SKM-1 treated with dmso at 0.1 percent for 144 hours (cell line): ENCODE measurements around the gene GNA15.
A peak's percentile ranks its signal among the peaks of the same experiment; 100 is the strongest.

Source experiments
- DNase-seq: peaks from one replicate; lab custom pipeline; 2025; ENCODE audit not compliant: unreplicated experiment; lab: John Stamatoyannopoulos, UW

Gene GNA15

DNA sequence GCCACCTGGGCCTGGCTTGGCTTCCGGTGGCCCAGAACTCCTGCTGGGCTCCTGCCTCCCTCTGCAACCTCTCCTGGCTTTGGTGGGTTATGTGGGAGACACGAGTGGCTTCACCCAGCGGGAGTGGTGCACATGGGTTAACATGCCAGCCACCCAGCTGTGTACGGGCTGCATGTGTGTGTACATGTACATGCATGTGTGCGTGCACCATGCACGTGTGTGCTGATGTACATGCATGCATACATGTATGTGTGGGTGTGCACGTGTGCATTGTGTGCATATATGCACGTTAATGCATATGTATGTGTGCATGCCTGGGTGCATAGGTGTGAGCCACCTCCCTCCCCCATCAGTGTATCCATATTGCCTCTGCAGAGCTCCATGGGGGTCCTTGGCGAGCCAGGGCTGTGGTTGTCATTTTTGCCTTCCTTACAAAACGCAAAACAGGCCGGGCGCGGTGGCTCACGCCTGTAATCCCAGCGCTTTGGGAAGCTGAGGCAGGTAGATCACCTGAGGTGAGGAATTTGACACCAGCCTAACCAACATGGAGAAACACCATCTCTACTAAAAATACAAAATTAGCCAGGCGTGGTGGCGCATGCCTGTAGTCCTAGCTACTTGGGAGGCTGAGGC is 29.2 kb upstream of the GNA15 start:
- DNase-seq, result no peak

DNA sequence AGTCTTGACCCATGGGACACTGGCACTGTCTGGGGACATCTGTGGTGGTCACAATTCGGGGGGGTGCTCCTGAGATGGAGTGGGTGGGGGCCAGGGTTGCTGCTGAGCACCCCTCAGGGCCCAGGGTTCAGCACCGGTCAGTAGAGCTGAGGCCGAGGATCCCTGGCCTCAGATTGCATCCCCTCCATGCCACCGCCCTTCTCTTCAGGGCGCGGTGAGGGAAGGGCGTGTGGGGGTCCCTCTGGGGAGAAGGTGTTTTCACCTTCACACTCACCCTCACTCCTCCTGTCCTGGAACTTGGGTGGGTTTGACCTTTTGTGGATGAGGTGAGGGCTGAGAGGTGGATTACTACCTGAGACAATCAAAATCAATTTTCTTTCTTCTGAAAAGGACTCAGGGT is 28.2 kb upstream of the GNA15 start:
- DNase-seq, result no peak

DNA sequence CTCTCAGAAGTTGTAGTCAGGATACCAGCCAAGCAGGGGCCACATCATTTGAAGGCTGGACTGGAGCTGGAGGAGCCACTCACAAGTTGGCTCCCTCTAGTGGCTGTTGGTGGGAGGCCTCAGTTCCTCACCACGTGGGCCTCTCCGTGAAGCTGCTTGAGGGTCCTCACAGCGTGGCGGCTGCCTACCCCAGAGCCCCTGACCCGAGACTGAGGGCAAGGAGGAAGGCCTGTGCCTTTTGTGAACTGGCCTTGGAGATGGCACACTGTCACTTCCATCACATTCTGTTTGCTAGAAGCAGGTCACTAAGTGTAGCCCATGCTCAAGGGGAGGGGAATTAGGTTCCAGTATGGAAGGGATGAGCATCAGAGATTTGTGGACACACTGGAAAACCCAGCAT is 27.1 kb upstream of the GNA15 start:
- peak; percentile 50 for DNase-seq

DNA sequence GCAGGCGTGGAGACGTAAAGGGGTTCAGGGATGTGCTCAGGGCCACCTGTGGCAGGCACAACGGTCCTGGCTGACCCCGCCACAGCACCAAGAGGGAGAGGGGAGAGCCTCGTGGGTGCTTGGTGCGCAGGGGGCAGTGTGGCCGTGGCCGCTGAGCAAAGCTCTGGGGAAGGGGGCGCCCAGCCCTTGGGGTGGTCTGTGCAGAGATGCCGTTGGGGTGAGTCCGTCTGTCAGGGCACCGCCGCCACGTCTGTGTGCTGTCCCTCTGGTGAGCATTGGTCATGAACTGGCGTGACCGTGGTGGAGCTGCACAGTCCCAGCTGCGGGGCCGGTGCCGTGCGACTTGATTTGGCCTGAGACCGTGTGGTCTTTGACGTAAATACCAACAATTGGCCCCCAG is 26.3 kb upstream of the GNA15 start:
- no peak for DNase-seq

DNA sequence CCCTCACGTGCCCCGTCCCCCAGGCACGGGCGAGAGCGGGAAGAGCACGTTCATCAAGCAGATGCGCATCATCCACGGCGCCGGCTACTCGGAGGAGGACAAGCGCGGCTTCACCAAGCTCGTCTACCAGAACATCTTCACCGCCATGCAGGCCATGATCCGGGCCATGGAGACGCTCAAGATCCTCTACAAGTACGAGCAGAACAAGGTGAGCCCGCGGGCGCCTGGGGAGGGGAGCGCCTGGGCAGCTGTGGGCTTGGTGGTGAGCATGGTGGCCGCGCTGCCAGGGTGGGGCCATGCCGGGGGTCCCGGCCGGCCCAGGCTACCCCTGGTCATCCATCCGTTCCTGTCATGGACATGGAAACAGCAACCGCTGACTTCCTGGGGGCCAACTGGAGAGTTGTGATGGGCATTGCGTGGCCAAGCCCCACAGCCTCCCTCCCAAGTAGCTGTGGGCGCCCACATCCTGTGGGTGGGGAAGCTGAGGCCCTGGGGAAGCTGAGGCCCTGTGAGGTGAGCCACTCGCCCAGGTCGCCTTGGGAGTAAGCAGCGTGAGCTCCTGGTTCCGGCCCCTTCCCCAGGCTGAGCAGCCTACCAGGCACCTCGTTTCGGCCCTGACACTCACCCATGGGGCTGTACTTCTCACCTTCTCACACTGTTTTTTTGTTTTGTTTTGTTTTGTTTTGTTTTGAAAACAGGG is 25.6 kb upstream of the GNA15 start:
- DNase-seq, result peak; percentile 30

DNA sequence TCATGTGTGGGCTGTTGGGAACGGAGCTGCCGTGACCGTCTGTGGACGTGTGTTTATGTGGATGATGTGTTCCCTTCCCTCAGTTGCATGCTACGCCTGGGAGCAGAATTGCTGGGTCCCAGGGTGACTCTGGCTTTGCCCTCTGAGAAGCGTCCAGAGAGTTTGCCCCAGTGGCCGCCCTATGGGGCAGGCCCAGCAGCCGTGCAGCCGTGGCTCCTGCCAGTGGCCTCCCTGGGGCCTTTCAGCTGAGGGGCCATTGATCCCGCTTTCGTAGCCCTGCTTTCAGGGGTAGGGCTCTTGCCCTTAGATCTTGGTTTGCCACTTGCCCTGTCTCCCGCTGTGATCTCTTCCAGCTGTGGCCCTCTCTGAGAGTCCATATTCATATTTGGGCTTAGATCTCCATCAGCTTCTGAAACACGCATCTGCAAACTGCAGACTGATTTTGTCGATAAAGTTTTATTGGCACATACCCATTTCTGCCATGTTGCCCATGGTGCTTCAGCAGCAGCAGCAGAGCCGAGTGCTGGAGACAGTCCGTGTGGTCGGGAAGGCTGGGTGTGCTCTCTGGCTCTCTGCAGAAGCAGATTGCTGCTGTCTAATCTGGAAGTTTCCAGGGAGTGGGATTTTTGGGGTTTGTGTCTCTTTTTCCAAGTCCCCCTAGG is 24.1 kb upstream of the GNA15 start:
- no peak for DNase-seq

DNA sequence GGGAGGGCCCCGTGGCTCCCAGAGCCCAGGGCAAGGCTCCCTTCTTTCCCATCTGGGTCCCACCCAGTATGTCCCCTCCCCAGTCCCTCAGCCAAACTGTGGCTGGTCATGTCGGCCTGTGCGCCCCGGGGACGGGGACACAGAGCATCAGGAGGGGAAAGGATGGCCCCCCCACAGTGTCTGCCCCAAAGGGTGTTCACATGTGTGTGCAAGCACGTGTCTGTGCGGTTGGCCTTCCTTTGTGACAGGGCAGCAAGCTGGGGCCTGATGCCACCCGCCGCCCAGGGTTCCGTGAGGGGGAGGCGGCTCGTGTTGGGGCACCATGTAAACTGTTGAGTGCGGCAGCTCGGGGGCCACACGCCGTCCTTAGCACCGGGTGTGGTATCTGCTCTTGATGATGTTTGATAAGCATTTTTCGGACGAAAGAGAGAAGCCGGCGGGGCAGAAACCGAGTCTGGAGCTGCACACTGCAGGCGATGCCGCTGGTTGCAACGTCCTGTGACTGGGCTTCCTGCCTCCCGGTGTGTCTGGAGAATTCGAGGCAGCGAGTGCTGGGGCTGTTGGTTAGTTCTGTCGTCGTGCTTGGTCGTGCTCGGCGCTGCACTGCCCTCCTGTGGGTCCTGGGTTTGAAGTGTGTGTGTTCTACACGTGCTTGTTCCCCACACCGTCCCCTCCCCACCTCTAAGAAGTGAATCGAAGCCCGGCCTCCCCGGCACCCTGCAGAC is 23.3 kb upstream of the GNA15 start:
- DNase-seq, result no peak

DNA sequence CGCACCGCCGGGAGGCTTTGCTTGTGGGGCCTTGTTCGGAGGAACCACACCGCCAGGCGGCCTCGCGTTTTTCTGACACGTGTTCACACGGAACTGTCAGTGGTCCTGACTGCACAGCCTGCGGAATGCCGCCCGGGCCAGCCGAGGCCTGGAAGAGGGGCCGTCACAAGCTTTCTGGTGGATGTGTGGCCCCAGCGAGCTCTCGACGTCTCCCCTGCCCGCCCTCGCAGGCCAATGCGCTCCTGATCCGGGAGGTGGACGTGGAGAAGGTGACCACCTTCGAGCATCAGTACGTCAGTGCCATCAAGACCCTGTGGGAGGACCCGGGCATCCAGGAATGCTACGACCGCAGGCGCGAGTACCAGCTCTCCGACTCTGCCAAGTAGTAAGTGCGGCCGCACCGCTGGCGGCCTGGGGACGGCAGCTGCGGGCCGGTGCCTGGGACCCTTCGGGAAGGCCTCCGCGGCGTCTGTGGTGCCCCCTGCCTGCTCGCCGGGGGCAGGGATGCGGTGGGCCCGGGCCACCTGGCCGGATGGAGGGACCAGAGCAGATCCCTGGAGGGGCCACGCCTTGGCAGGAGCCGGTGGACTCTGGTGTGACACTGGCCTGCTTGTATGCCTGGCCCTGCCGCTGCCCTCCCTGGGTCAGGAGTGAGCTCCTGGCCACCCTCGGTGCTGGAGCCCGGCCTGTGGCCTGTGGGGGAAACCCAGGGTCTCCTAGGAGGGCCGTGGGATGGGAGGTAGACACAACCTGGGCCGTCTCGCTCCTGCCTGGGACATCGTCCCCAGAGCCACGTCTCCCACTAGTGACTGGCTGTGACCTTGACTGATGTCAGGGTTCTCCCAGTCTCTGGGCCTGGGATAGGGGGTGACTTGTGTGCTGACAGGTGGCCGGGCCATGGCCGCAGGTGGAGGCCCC is 22.5 kb upstream of the GNA15 start:
- no peak for DNase-seq

DNA sequence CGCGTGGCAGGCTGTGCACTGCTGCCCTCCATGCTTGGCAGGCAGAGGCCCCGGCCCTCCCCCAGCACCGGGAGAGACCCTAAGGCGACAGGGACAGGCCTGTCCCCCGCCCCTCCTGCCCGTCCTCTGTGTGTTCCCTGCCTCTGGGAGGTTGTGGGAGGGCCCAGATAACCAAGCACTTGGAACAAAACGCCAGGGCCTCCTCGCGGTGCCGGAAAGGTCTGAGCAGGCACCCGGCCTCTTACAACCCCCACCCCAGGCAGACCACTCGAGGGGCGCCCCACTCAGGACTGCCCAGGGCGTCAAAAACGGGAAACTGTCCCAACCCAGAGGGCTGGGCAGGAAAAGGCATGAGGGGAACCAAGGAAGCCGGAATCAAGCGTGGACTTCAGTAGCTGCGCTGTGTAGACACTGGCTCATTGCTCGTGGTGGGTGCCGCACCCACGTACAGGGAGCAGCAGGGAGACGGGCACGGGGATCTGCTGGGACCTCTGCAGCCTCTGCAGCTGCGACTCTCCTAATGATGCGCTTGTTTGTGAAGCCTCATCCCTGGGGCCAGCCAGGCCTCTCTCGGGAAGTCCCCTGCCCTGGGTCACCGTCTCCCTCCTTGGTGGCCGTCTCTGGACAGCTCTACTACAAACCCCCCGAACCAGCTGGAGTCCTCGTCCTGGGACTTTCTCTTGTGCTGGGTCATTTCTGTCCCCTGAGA is 21.7 kb upstream of the GNA15 start:
- DNase-seq, result no peak

DNA sequence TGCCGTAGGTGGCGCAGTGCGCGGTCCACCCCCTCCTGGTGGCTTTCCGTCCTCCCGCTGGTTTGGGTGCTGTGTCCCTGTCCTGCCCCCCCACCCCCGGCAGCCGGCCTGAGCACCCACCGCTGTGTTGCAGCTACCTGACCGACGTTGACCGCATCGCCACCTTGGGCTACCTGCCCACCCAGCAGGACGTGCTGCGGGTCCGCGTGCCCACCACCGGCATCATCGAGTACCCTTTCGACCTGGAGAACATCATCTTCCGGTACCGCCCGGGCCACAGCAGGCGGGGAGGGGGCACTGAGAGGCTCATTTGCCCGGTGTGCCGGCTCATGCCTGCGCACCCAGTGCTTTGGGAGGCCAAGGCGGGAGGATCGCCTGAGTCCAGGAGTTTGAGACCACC is 21.0 kb upstream of the GNA15 start:
- no peak for DNase-seq

DNA sequence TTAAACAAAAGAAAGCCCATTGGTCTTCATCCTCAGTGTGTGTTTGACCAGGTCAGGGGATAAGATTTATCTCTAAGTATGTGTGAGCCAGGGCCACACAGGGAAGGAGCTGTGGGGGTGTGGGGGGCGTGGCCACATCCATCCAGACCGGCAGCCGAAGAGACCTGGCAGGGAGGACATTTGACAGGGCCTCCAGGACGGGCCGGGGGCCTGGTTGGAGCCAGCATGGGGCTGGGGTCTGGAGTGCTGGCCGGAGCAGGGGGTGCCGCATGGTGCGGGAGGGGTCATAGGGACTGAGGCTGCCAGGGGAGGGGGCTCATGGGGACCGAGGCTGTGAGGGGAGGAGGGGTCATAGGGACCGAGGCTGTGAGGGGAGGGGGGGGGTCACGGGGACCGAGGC is 20.4 kb upstream of the GNA15 start:
- no peak for DNase-seq

DNA sequence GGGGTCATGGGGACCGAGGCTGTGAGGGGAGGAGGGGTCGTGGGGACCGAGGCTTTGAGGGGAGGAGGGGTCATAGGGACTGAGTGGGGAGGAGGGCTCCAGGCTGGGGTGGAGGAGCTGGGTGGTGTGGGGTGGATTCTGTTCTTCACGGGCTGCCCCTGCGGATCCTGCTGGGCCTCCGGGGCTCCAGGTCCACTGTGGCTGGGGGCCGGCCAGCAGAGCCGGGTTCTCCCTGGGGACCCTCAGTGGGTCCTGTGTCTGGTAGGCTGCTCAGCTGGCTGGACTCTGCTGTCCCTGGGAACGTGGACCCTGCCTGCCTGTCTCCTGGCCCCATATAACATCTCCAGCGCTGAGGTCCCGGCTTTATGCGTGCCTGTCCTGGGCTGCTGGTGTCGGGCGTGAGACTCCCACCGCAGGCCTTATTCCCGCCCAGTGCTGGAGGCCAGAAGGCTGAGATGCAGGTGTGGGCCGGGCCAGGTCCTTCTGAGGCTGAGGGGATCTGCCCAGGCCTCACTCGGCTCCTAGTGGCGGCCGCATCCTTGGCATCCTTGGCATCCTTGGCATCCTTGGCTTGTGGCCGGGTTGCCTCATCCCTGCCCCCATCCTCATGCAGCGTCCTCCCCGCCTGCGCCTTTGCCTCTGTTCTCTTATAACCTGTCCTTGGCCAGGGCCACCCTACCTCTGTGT is 19.8 kb upstream of the GNA15 start:
- DNase-seq, result no peak

DNA sequence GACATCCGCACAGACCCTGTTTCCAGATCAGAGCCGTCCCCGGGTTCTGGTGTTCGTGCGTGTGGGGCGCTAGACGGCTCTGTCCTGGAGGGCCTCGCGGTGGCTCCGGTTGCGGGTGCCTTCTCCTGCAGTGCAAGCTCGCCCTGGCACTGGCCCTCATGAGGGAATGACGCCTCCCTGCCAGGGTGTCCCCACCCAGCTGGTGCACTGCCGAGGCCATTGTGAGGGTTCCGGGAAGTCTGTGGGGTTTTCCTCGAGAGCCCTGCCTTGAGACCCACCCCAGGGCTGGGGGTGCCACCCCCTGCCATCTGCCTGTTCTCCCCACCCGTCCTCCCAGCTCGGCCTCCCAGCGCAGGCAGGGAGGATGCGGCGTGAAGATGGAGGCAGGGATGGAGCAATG is 19.2 kb upstream of the GNA15 start:
- no peak for DNase-seq

DNA sequence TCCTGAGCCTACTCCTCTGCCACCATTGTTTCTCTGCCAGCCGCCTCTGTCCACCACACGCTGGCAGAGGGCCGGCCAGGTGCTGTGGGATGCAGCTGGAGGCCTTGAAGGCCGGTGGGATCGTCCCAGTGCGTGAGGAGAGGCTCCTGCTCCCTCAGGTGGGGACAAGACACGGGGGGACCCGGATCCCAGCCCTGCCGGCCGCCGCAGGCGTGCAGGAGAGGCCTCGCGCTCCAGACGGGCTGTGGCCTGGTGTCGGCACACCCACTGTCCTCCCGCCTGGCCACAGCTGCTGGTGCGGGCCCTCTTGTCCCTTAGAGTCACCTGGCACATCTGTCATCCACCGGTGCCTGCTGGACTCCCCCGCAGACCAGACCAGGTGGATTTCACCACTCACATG is 18.1 kb upstream of the GNA15 start:
- DNase-seq, result no peak

DNA sequence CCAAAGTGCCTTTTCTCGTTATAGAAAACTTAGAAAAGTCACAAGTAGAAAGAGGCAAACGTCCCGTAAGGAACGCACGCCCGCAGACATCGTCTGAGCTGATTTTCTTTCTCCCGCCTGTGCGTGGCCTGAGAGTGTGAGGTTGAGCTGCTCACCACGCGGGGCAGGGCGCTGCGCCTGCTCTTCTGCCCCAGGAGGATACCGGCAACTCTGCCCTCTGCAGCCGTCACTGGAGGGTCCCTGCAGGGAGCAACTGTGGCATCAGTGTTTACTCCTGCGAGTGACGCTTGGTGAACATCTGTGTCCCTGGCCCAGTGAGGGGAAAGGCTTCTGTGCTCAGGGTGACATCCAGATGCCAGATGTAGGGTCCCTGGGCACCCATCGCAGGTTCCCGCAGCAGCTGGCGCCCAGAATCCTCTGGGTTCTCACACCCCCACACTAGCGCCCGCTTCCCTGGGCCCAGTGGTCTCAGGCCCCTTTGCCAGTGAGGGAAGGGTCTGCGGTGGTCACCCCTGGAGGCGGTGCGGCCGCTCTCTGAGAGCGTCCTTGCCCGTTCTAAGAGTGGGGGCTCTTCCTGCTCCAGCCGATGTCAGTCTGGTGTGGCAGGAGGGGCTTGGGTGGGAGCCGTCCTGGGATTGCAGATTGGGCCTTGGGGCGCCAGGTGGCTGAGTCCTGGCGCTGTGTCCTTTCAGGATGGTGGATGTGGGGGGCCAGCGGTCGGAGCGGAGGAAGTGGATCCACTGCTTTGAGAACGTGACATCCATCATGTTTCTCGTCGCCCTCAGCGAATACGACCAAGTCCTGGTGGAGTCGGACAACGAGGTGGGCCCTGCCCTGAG is 17.4 kb upstream of the GNA15 start:
- DNase-seq, result no peak

DNA sequence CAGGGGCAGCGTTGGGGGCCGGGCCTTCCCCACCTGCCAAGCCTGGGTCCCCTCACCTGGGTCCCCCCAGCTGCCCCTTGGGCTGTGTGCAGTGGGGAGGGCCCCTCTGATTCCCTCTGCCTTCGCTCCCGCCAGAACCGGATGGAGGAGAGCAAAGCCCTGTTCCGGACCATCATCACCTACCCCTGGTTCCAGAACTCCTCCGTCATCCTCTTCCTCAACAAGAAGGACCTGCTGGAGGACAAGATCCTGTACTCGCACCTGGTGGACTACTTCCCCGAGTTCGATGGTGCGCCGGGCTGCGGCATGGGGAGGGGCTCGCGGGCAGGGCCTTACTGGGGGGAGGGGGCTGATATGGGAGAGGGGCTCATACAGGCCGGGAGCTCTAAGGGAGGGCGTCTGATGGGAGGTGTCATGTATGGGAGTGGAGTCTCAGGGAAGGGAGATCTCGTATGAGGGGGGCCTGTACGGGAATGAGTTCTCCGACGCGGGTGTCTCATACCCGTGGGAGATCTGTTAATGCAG is 16.7 kb upstream of the GNA15 start:
- no peak for DNase-seq

DNA sequence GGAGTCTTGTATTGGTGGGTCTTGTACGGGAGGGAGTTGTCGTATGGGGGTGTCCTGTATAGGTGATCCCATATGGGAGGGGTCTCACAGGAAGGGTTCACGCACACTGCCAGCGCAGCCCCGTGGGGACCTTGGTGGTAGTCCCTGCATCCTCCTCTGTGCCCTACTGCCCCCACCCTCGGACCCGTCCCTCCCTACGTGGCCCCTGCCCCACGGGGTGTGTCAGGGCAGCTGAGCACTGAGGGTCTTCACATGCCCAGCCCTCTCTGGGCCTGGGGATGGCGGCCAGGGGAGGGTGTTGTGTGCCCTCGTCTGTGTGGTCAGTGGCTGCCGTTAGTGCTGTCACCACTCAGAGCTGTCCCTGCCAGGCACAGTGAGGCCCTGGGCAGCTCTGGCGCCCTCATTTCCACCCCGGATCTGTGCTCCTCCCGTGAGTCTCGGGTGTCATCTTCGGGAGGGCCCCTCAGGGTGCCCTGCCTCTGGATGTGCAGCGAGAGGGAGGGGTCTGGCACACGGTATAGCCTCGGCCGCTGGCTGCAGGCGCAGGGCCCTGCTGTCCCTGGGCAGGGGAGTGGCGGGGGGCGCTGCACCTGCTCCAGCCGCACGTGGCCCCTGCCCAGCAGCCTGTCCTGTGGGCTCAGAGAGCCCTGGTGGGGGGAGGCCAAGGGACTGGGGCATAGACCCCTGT is 16.0 kb upstream of the GNA15 start:
- no peak for DNase-seq
